WTC11 (cell line): ENCODE data around the gene XIRP1.

Source experiments
- AR ChIP-seq: fragments of 250-450 bp; sonication (Bioruptor Pico); IDR thresholded peaks from 2 replicates; pipeline ENCODE4 v1.9.0; 2021; ENCODE audit warnings: mild to moderate bottlenecking
- CTCF ChIP-seq: fragments of 200-600 bp; IDR thresholded peaks from 2 replicates; pipeline ENCODE4 v1.8.0; 2022; ENCODE audit warnings: antibody characterized with exemption
- ETV6 ChIP-seq: sonication (generic); formaldehyde crosslinking; IDR thresholded peaks from 2 replicates; pipeline ENCODE4 v1.8.1; 2022; ENCODE audit warnings: mild to moderate bottlenecking, missing genetic modification reagents
- NR3C1 ChIP-seq: sonication (generic); formaldehyde crosslinking; conservative IDR thresholded peaks from 2 replicates; pipeline ENCODE4 v1.8.1; 2023; ENCODE audit warnings: low read depth, mild to moderate bottlenecking, missing genetic modification reagents
- SOX15 ChIP-seq: fragments of 250-450 bp; sonication (Bioruptor Pico); IDR thresholded peaks from 2 replicates; pipeline ENCODE4 v1.9.0; 2021; ENCODE audit warnings: mild to moderate bottlenecking
- TEAD4 ChIP-seq: sonication (generic); formaldehyde crosslinking; IDR thresholded peaks from 2 replicates; pipeline ENCODE4 v1.8.0; 2022; ENCODE audit warnings: mild to moderate bottlenecking, missing genetic modification reagents
- ZNF121 ChIP-seq: sonication (generic); formaldehyde crosslinking; IDR thresholded peaks from 2 replicates; pipeline ENCODE4 v1.8.0; 2023; ENCODE audit warnings: missing genetic modification reagents
- ZSCAN18 ChIP-seq: fragments of 250-450 bp; sonication (Bioruptor Pico); IDR thresholded peaks from 2 replicates; pipeline ENCODE4 v2.1.2; 2022; ENCODE audit warnings: mild to moderate bottlenecking, moderate library complexity
- TF ChIP-seq, protein P1 (sequence below): fragments of 250-450 bp; sonication (Bioruptor Pico); conservative IDR thresholded peaks from 2 replicates; pipeline ENCODE4 v1.9.0; 2021; ENCODE audit warnings: mild to moderate bottlenecking
- TF ChIP-seq, protein P2 (sequence below): sonication (generic); formaldehyde crosslinking; IDR thresholded peaks from 2 replicates; pipeline ENCODE4 v1.8.1; 2023; ENCODE audit warnings: mild to moderate bottlenecking, missing genetic modification reagents, moderate library complexity
- TF ChIP-seq, protein P3 (sequence below): sonication (generic); formaldehyde crosslinking; IDR thresholded peaks from 2 replicates; pipeline ENCODE4 v1.8.1; 2022; ENCODE audit warnings: missing genetic modification reagents, borderline replicate concordance
- TF ChIP-seq, protein P4 (sequence below): sonication (generic); formaldehyde crosslinking; IDR thresholded peaks from 2 replicates; pipeline ENCODE4 v1.8.0; 2022; ENCODE audit warnings: mild to moderate bottlenecking, missing genetic modification reagents
- TF ChIP-seq, protein P5 (sequence below): sonication (generic); formaldehyde crosslinking; conservative IDR thresholded peaks from 2 replicates; pipeline ENCODE4 v1.8.1; 2022; ENCODE audit warnings: mild to moderate bottlenecking, missing genetic modification reagents
- TF ChIP-seq, protein P6 (sequence below): sonication (generic); formaldehyde crosslinking; IDR thresholded peaks from 2 replicates; pipeline ENCODE4 v1.8.1; 2022; ENCODE audit warnings: low read depth, missing genetic modification reagents, borderline replicate concordance

GRCh38 chr3:39166134-39166710 lies 26.2 kb downstream of the XIRP1 start:
- TF ChIP-seq CTCF = no peak
- no peak for TF ChIP-seq ZNF121
- TF ChIP-seq, protein P1, sequence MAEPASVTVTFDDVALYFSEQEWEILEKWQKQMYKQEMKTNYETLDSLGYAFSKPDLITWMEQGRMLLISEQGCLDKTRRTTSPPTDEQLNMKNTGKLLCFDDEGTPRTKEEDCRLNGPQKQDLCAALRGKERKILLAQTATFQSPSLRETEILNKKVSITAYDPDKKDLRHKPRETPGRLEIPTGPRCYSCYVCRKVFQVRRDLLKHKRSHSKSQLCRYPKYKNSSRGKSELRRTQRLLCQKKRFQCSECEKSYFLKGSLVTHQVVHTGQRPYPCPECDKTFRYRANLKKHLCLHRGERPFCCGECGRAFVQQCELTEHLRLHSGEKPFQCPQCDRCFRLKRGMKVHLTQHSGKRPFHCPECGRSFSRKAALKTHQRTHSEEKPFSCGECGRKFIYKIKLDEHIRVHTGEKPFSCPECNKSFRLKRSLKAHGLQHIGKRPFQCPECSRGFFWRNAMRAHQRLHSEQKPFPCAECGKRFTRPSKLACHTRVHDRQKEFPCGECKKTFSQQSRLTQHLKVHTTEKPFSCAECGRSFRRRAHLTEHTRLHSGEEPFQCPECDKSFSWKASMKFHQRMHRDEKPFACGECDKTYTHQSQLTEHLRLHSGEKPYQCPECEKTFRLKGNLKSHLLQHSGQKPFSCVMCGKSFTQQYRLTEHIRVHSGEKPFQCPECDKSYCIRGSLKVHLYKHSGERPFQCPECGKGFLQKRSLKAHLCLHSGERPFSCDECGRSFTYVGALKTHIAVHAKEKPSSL (CRISPR knock-in tag) = no peak
- TF ChIP-seq ZSCAN18 (CRISPR knock-in tag) = no peak
- no peak for TF ChIP-seq SOX15
- TF ChIP-seq, protein P2, sequence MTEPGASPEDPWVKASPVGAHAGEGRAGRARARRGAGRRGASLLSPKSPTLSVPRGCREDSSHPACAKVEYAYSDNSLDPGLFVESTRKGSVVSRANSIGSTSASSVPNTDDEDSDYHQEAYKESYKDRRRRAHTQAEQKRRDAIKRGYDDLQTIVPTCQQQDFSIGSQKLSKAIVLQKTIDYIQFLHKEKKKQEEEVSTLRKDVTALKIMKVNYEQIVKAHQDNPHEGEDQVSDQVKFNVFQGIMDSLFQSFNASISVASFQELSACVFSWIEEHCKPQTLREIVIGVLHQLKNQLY = no peak
- TF ChIP-seq, protein P3, sequence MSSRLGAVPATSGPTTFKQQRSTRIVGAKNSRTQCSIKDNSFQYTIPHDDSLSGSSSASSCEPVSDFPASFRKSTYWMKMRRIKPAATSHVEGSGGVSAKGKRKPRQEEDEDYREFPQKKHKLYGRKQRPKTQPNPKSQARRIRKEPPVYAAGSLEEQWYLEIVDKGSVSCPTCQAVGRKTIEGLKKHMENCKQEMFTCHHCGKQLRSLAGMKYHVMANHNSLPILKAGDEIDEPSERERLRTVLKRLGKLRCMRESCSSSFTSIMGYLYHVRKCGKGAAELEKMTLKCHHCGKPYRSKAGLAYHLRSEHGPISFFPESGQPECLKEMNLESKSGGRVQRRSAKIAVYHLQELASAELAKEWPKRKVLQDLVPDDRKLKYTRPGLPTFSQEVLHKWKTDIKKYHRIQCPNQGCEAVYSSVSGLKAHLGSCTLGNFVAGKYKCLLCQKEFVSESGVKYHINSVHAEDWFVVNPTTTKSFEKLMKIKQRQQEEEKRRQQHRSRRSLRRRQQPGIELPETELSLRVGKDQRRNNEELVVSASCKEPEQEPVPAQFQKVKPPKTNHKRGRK = no peak
- TF ChIP-seq, protein P4, sequence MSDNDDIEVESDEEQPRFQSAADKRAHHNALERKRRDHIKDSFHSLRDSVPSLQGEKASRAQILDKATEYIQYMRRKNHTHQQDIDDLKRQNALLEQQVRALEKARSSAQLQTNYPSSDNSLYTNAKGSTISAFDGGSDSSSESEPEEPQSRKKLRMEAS = no peak
- TF ChIP-seq NR3C1 = no peak
- TF ChIP-seq, protein P5, sequence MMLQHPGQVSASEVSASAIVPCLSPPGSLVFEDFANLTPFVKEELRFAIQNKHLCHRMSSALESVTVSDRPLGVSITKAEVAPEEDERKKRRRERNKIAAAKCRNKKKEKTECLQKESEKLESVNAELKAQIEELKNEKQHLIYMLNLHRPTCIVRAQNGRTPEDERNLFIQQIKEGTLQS (CRISPR knock-in tag) = no peak
- TF ChIP-seq, protein P6, sequence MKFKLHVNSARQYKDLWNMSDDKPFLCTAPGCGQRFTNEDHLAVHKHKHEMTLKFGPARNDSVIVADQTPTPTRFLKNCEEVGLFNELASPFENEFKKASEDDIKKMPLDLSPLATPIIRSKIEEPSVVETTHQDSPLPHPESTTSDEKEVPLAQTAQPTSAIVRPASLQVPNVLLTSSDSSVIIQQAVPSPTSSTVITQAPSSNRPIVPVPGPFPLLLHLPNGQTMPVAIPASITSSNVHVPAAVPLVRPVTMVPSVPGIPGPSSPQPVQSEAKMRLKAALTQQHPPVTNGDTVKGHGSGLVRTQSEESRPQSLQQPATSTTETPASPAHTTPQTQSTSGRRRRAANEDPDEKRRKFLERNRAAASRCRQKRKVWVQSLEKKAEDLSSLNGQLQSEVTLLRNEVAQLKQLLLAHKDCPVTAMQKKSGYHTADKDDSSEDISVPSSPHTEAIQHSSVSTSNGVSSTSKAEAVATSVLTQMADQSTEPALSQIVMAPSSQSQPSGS (CRISPR knock-in tag) = no peak
- TF ChIP-seq TEAD4 = no peak
- TF ChIP-seq AR (CRISPR knock-in tag) = no peak
- no peak for TF ChIP-seq ETV6
